ENCODE measurements around the gene SNRK.

- TF ChIP-seq POLR2A (IDR thresholded peaks at IDR 0.05), result no peak
- no peak for TF ChIP-seq CTCF (IDR thresholded peaks at IDR 0.05)
Measured at GRCh38 chr3:43294975-43295374, 8.6 kb downstream of the SNRK start.

Measured in testis (tissue), 2 donors.